ENCODE results near the gene LMBRD2. TPM values are rescaled to one million over a fixed set of nuclear protein-coding genes. Genes with fewer than 3 reads are reported as not detected.
A peak's percentile ranks its signal among the peaks of the same experiment; 100 is the strongest.

Gene LMBRD2
- total and polyA plus RNA-seq, 4 donors = 1.8 to 16.3 (median 7.2) TPM

GRCh38 chr5:36070687-36071571, 80.8 kb downstream of the LMBRD2 start:
- Histone ChIP-seq H3K4me3 (ENCODE audit: low read length in 2 of 2) (no peak overlapping the region), H3K27ac (ENCODE audit: low read depth in 1 of 2, low read length in 2 of 2) (no peak overlapping the region), H3K4me1 (ENCODE audit: control insufficient read depth in 1 of 2, insufficient read depth in 2 of 2, low read length in 2 of 2) (no peaks in the 10 kb centered on the region), H3K9me3 (ENCODE audit: control insufficient read depth, low read length) (no peaks in the 10 kb centered on the region), H3K36me3 (ENCODE audit: control insufficient read depth in 1 of 2, insufficient read depth in 2 of 2, low read length in 1 of 2) (no peaks in the 10 kb centered on the region), H3K27me3 (ENCODE audit: control insufficient read depth in 1 of 2, insufficient read depth in 2 of 2, low read length in 1 of 2) (no peaks in the 10 kb centered on the region)
- no peak for DNase-seq
- intact Hi-C loops (cut with DNase I) = no loop called here
- WGBS, 2 donors = 56 to 59% methylated on average over 9 of the region's 9 CpGs
- no peak for ATAC-seq (ENCODE audit: low FRiP score)

- ATAC-seq (ENCODE audit: low FRiP score) (no peak), DNase-seq (no peak)
- WGBS, 2 donors = 88 to 94% methylated on average over 5 of the region's 5 CpGs
- H3K27me3 ChIP-seq (ENCODE audit: control insufficient read depth in 1 of 2, insufficient read depth in 2 of 2, low read length in 1 of 2) = no peaks in the 10 kb centered on the region
- no peaks in the 10 kb centered on the region for H3K9me3 ChIP-seq (ENCODE audit: control insufficient read depth, low read length)
- no peaks in the 10 kb centered on the region for H3K4me1 ChIP-seq (ENCODE audit: control insufficient read depth in 1 of 2, insufficient read depth in 2 of 2, low read length in 2 of 2)
- no peak overlapping the region for H3K4me3 ChIP-seq (ENCODE audit: low read length in 2 of 2)
- no peak overlapping the region for H3K27ac ChIP-seq (ENCODE audit: low read depth in 1 of 2, low read length in 2 of 2)
- intact Hi-C loops (cut with DNase I) = no loop called here
- no peaks in the 10 kb centered on the region for H3K36me3 ChIP-seq (ENCODE audit: control insufficient read depth in 1 of 2, insufficient read depth in 2 of 2, low read length in 1 of 2)
Observed at GRCh38 chr5:36068751-36069281, 82.9 kb downstream of the LMBRD2 start.

DNA sequence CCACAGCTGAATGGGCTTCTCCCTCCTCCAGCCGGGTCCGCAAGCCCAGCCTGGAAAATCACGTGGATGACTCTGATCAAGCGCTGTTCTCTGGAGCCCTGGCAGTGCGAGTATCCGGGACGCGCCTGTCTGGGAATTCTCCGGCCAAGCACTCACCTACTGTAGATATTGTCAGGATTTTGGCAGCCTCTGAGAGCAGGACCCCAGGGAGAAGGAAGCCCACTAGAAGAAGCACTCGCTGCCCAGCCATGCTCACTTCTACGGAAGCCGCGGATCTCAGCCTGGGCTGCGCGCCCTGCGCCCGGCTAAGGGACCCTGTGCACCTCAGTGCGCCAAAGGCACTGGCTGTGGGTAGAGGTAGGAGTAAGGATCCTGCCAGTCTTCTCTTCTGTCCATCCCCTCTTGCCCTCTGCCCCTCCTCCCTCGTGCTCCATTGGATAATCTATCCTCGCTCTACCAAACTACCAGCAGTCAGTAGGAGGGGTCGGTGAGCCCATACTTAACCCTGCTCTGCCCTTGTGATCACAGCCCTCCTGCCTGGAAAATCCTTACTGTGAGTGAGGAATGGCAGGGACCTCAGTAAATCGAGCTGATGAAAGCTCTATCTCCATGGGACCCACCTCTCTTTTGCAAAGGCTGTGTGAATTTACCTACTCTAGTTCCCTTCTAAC, 85.0 kb downstream of the LMBRD2 start, which contains the start of gene UGT3A2:
Gene UGT3A2 (minus strand): TSS at position 343 of the 671 bp plus-strand sequence. CDS start 93 bp downstream, at position 250.
- DNase-seq (no peak), ATAC-seq (ENCODE audit: low FRiP score) (peak; percentile 48)
- Histone ChIP-seq H3K27ac (ENCODE audit: low read depth in 1 of 2, low read length in 2 of 2) (no peak within 1 kb of the TSS), H3K4me1 (ENCODE audit: control insufficient read depth in 1 of 2, insufficient read depth in 2 of 2, low read length in 2 of 2) (no peaks in the 10 kb centered on the region), H3K4me3 (ENCODE audit: low read length in 2 of 2) (no peak within 1 kb of the TSS), H3K9me3 (ENCODE audit: control insufficient read depth, low read length) (no peaks in the 10 kb centered on the region), H3K36me3 (ENCODE audit: control insufficient read depth in 1 of 2, insufficient read depth in 2 of 2, low read length in 1 of 2) (no peaks in the 10 kb centered on the region), H3K27me3 (ENCODE audit: control insufficient read depth in 1 of 2, insufficient read depth in 2 of 2, low read length in 1 of 2) (no peaks in the 10 kb centered on the region)
- intact Hi-C loops (cut with DNase I) = no loop called here
- 0 to 3% methylated on average over 22 of the region's 22 CpGs for WGBS, 2 donors

GRCh38 chr5:36066001-36066539, 85.6 kb downstream of the LMBRD2 start:
- H3K27ac ChIP-seq (ENCODE audit: low read depth in 1 of 2, low read length in 2 of 2) = no peak overlapping the region
- no peaks in the 10 kb centered on the region for H3K9me3 ChIP-seq (ENCODE audit: control insufficient read depth, low read length)
- DNase-seq = no peak
- WGBS, 2 donors = 25 to 29% methylated on average over 13 of the region's 13 CpGs
- H3K4me3 ChIP-seq (ENCODE audit: low read length in 2 of 2) = no peak overlapping the region
- H3K4me1 ChIP-seq (ENCODE audit: control insufficient read depth in 1 of 2, insufficient read depth in 2 of 2, low read length in 2 of 2) = no peaks in the 10 kb centered on the region
- intact Hi-C loops (cut with DNase I) = no loop called here
- no peaks in the 10 kb centered on the region for H3K36me3 ChIP-seq (ENCODE audit: control insufficient read depth in 1 of 2, insufficient read depth in 2 of 2, low read length in 1 of 2)
- no peak for ATAC-seq (ENCODE audit: low FRiP score)
- no peaks in the 10 kb centered on the region for H3K27me3 ChIP-seq (ENCODE audit: control insufficient read depth in 1 of 2, insufficient read depth in 2 of 2, low read length in 1 of 2)

GRCh38 chr5:36060420-36060887, 91.2 kb downstream of the LMBRD2 start:
- Histone ChIP-seq H3K4me1 (ENCODE audit: control insufficient read depth in 1 of 2, insufficient read depth in 2 of 2, low read length in 2 of 2) (no peaks in the 10 kb centered on the region), H3K36me3 (ENCODE audit: control insufficient read depth in 1 of 2, insufficient read depth in 2 of 2, low read length in 1 of 2) (no peaks in the 10 kb centered on the region), H3K4me3 (ENCODE audit: low read length in 2 of 2) (no peak overlapping the region), H3K27me3 (ENCODE audit: control insufficient read depth in 1 of 2, insufficient read depth in 2 of 2, low read length in 1 of 2) (no peaks in the 10 kb centered on the region), H3K27ac (ENCODE audit: low read depth in 1 of 2, low read length in 2 of 2) (no peak overlapping the region), H3K9me3 (ENCODE audit: control insufficient read depth, low read length) (no peaks in the 10 kb centered on the region)
- intact Hi-C loops (cut with DNase I) = no loop called here
- DNase-seq = no peak
- 78 to 79% methylated on average over 12 of the region's 12 CpGs for WGBS, 2 donors
- ATAC-seq (ENCODE audit: low FRiP score) = no peak

GRCh38 chr5:36059571-36060419, 91.9 kb downstream of the LMBRD2 start:
- no peak overlapping the region for H3K27ac ChIP-seq (ENCODE audit: low read depth in 1 of 2, low read length in 2 of 2)
- no peaks in the 10 kb centered on the region for H3K36me3 ChIP-seq (ENCODE audit: control insufficient read depth in 1 of 2, insufficient read depth in 2 of 2, low read length in 1 of 2)
- H3K27me3 ChIP-seq (ENCODE audit: control insufficient read depth in 1 of 2, insufficient read depth in 2 of 2, low read length in 1 of 2) = no peaks in the 10 kb centered on the region
- intact Hi-C loops (cut with DNase I) = no loop called here
- no peak for ATAC-seq (ENCODE audit: low FRiP score)
- DNase-seq = no peak
- no peak overlapping the region for H3K4me3 ChIP-seq (ENCODE audit: low read length in 2 of 2)
- 59 to 60% methylated on average over 5 of the region's 5 CpGs for WGBS, 2 donors
- no peaks in the 10 kb centered on the region for H3K4me1 ChIP-seq (ENCODE audit: control insufficient read depth in 1 of 2, insufficient read depth in 2 of 2, low read length in 2 of 2)
- H3K9me3 ChIP-seq (ENCODE audit: control insufficient read depth, low read length) = no peaks in the 10 kb centered on the region

GRCh38 chr5:36058776-36059175, 92.9 kb downstream of the LMBRD2 start:
- ATAC-seq (ENCODE audit: low FRiP score) (no peak), DNase-seq (no peak)
- H3K9me3 ChIP-seq (ENCODE audit: control insufficient read depth, low read length) = no peaks in the 10 kb centered on the region
- H3K4me3 ChIP-seq (ENCODE audit: low read length in 2 of 2) = no peak overlapping the region
- no peaks in the 10 kb centered on the region for H3K4me1 ChIP-seq (ENCODE audit: control insufficient read depth in 1 of 2, insufficient read depth in 2 of 2, low read length in 2 of 2)
- WGBS, 2 donors = 80 to 81% methylated on average over 2 of the region's 2 CpGs
- intact Hi-C loops (cut with DNase I) = no loop called here
- H3K27me3 ChIP-seq (ENCODE audit: control insufficient read depth in 1 of 2, insufficient read depth in 2 of 2, low read length in 1 of 2) = no peaks in the 10 kb centered on the region
- no peak overlapping the region for H3K27ac ChIP-seq (ENCODE audit: low read depth in 1 of 2, low read length in 2 of 2)
- no peaks in the 10 kb centered on the region for H3K36me3 ChIP-seq (ENCODE audit: control insufficient read depth in 1 of 2, insufficient read depth in 2 of 2, low read length in 1 of 2)

DNA sequence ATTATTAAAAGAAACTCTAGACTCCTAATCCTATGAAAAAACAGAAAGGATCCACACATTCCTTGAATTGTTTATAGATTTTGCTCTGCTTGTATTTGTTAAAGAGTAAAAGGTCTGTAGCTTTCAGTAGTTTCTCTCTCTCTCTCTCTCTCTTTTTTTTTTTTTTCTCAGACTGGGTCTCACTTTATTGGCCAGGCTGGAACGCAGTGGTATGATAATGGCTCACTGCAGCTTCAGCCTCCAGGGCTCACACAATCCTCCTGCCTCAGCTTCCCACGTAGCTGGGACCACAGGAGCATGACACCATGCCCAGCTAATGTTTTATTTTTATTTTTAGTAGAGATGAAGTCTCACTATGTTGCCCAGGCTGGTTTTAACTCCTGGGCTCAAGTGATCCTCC, 94.3 kb downstream of the LMBRD2 start:
- no peak overlapping the region for H3K4me3 ChIP-seq (ENCODE audit: low read length in 2 of 2)
- no peaks in the 10 kb centered on the region for H3K36me3 ChIP-seq (ENCODE audit: control insufficient read depth in 1 of 2, insufficient read depth in 2 of 2, low read length in 1 of 2)
- no peak overlapping the region for H3K27ac ChIP-seq (ENCODE audit: low read depth in 1 of 2, low read length in 2 of 2)
- no peak for DNase-seq
- no peaks in the 10 kb centered on the region for H3K4me1 ChIP-seq (ENCODE audit: control insufficient read depth in 1 of 2, insufficient read depth in 2 of 2, low read length in 2 of 2)
- no peaks in the 10 kb centered on the region for H3K27me3 ChIP-seq (ENCODE audit: control insufficient read depth in 1 of 2, insufficient read depth in 2 of 2, low read length in 1 of 2)
- 51 to 62% methylated on average over 2 of the region's 2 CpGs for WGBS, 2 donors
- no peak for ATAC-seq (ENCODE audit: low FRiP score)
- H3K9me3 ChIP-seq (ENCODE audit: control insufficient read depth, low read length) = no peaks in the 10 kb centered on the region
- intact Hi-C loops (cut with DNase I) = no loop called here

All from aorta (tissue), 5 donors.